BJ (cell line): ENCODE data around the gene HCN3. TPM values are rescaled to one million over a fixed set of nuclear protein-coding genes. Genes with fewer than 3 reads are reported as not detected.

Experiments
- CTCF ChIA-PET: fragments of 350-600 bp; formaldehyde crosslinking; extraction: SDS; loops from one replicate; lab custom pipeline; 2021; ENCODE audit warnings: antibody characterized with exemption, inconsistent platforms; lab: Yijun Ruan, JAX
- POLR2A ChIA-PET: fragments of 300-600 bp; sonication (Branson Sonifier 250); formaldehyde crosslinking; extraction: SDS; loops from one replicate; lab custom pipeline; 2021; ENCODE audit warnings: antibody characterized with exemption; lab: Charles Lee
- DNase-seq: peaks from one replicate; pipeline ENCODE4 v3.0.0-alpha.2; 2011; ENCODE audit warnings: low read depth
- H3K27me3 ChIP-seq: 2 replicates; pipeline ENCODE4 v1.6.0; 2011; ENCODE audit warnings: low read length; ENCODE audit not compliant: control insufficient read depth, insufficient read depth
- H3K36me3 ChIP-seq: 2 replicates; pipeline ENCODE4 v1.5.1; 2011; ENCODE audit warnings: low read length; ENCODE audit not compliant: control insufficient read depth, insufficient read depth
- H3K4me3 ChIP-seq: 2 replicates; pipeline ENCODE4 v1.5.1; 2011; ENCODE audit warnings: low read depth, mild to moderate bottlenecking, control low read depth, low read length
- CTCF ChIP-seq: IDR thresholded peaks from 2 replicates; pipeline ENCODE4 v1.5.1; 2011; ENCODE audit warnings: low read depth, mild to moderate bottlenecking, control low read depth, inconsistent platforms, low read length, moderate library complexity; ENCODE audit not compliant: insufficient read depth
- polyA plus RNA-seq: library from polyadenylated mRNA; depleted of rRNA; stranded (reverse); fragments of >200 nt; gene quantifications from 2 replicates; pipeline ENCODE4 v1.2.3, GENCODE V29; 2011

Gene HCN3
- polyA plus RNA-seq, 1 experiment = 4.0 TPM

- Histone ChIP-seq H3K36me3 (peaks cover 37% of the 10 kb centered on the region), H3K27me3 (no peaks in the 10 kb centered on the region), H3K4me3 (no peak overlapping the region)
- POLR2A ChIA-PET = no interaction called here
- TF ChIP-seq CTCF = no peak
- CTCF ChIA-PET = interaction anchor here (6.6 kb wide), 1 partner anchor 19 kb away, joined by 54 read pairs; no protein-coding TSS in a partner anchor
- no peak for DNase-seq
Observed at GRCh38 chr1:155268630-155269029, 8.6 kb upstream of the HCN3 start.

DNA sequence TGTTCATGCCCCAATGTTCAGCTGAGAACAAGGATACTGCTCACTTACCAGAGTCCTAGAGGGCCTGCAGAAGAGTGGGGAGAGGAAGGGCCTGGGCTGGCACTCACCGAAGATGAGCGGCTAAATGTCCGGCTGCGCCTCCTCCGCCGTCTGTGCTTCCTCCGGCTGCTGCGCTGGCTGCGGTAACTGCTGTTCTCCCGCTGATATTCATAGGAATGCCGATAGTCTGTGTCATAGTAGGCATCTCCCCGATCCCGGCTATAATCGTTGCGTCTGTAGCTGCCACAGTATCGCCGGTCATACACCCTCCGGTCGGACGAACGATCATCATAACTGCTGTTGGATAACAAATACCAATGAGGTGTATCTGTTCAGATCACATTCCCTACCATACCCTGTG, 7.9 kb upstream of the HCN3 start:
- ChIA-PET POLR2A (no interaction called here), CTCF (interaction anchor here (1.7 to 6.6 kb wide), 2 partner anchors 18 to 19 kb away, joined by 7 to 54 read pairs; no protein-coding TSS in a partner anchor)
- no peak for DNase-seq
- Histone ChIP-seq H3K27me3 (no peaks in the 10 kb centered on the region), H3K36me3 (peaks cover 31% of the 10 kb centered on the region), H3K4me3 (no peak overlapping the region)
- no peak for TF ChIP-seq CTCF

- CTCF ChIA-PET = interaction anchor here (0.7 to 3.7 kb wide), 7 partner anchors 11 to 78 kb away, joined by 3 to 20 read pairs (median 3); partner anchors contain the start of gene SCAMP3
- POLR2A ChIA-PET = interaction anchor here (0.5 to 0.7 kb wide), 2 partner anchors 22 to 48 kb away, joined by 3 to 4 read pairs; no protein-coding TSS in a partner anchor
- no peak for TF ChIP-seq CTCF
- H3K36me3 ChIP-seq = peaks cover 20% of the 10 kb centered on the region
- H3K4me3 ChIP-seq = peak overlapping the region; percentile 88
- DNase-seq = no peak
- H3K27me3 ChIP-seq = no peaks in the 10 kb centered on the region
Observed at GRCh38 chr1:155272466-155273342, 4.6 kb upstream of the HCN3 start.

DNA sequence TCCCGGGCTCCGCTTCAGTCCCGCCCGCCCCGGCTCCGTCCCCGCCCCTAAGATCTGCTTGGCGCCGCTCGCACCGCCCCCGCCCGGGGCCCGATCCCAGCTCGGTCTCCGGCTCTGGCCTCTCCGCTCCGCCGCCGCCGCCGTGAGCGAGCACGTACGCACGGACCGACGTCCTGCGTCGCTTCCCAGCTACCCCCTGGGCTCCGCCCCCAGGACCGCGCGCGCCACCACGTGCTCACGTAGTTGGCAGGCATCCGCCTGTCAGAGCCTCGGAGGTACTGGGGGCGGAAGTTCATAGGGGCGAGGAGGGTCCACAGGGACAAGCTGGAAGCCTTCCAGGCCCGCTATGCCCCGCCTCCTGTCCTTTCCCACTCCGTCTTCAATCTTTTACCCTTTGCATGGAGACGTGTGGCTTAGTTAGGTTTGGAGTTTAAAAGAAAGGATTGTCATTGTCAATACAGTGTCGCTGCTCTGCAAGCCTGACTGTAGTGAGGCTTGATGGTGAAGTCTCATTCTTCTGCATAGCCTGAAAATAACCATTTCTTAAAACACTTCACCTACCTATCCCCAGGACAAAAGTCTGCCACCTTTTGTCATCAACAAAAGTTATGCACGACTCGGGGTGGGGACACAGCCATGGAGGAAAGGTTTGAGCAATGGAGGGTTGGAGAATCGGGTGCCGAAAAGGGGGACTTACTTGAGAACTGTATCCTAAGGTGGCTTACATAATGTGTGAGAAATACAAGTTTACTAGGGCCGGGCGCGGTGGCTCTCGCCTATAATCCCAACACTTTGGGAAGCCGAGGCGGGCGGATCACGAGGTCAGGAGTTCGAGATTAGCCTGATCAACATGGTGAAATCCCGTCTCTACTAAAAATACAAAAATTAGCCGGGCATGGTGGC, 3.7 kb upstream of the HCN3 start, which contains the start of gene CLK2:
TSS of gene CLK2 (minus strand) at position 162 of the 903 bp plus-strand sequence. CDS start 2,527 bp downstream, outside the sequence.
- H3K27me3 ChIP-seq = no peaks in the 10 kb centered on the region
- H3K36me3 ChIP-seq = peaks cover 12% of the 10 kb centered on the region
- peak; percentile 46 for DNase-seq
- TF ChIP-seq CTCF = no peak
- H3K4me3 ChIP-seq = peak within 1 kb of the TSS; percentile 88
- POLR2A ChIA-PET = interaction anchor here (0.5 to 0.7 kb wide), 2 partner anchors 23 to 49 kb away, joined by 3 to 4 read pairs; no protein-coding TSS in a partner anchor
- CTCF ChIA-PET = interaction anchor here (0.9 to 3.7 kb wide), 7 partner anchors 12 to 66 kb away, joined by 3 to 20 read pairs (median 4); partner anchors contain the start of gene SCAMP3
